Measurements from ENCODE around the gene PDSS2. TPM values are rescaled to one million over a fixed set of nuclear protein-coding genes. Genes with fewer than 3 reads are reported as not detected.

PDSS2 gene
- total RNA-seq, 4 donors from 2014 or later, result 6.5 to 12.2 (median 9.0) TPM

GRCh38 chr6:107440936-107441335 is 18.4 kb downstream of the PDSS2 start:
- H3K36me3 ChIP-seq, result no peaks in the 10 kb centered on the region
- TF ChIP-seq POLR2AphosphoS5 (IDR thresholded peaks at IDR 0.05) (no peak), POLR2A (IDR thresholded peaks at IDR 0.05) (no peak), EP300 (IDR thresholded peaks at IDR 0.05) (no peak)
- TF ChIP-seq, protein P1, sequence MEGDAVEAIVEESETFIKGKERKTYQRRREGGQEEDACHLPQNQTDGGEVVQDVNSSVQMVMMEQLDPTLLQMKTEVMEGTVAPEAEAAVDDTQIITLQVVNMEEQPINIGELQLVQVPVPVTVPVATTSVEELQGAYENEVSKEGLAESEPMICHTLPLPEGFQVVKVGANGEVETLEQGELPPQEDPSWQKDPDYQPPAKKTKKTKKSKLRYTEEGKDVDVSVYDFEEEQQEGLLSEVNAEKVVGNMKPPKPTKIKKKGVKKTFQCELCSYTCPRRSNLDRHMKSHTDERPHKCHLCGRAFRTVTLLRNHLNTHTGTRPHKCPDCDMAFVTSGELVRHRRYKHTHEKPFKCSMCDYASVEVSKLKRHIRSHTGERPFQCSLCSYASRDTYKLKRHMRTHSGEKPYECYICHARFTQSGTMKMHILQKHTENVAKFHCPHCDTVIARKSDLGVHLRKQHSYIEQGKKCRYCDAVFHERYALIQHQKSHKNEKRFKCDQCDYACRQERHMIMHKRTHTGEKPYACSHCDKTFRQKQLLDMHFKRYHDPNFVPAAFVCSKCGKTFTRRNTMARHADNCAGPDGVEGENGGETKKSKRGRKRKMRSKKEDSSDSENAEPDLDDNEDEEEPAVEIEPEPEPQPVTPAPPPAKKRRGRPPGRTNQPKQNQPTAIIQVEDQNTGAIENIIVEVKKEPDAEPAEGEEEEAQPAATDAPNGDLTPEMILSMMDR (IDR thresholded peaks at IDR 0.05), result no peak
- H3K4me1 ChIP-seq, result peaks cover 0 to 3% (median 0%) of the 10 kb centered on the region in 3 donors
- H3K9me3 ChIP-seq, result no peaks in the 10 kb centered on the region
- no peak overlapping the region for H3K27ac ChIP-seq
- H3K4me3 ChIP-seq, result no peak overlapping the region
- no peaks in the 10 kb centered on the region for H3K27me3 ChIP-seq
- no peak for ATAC-seq

DNA sequence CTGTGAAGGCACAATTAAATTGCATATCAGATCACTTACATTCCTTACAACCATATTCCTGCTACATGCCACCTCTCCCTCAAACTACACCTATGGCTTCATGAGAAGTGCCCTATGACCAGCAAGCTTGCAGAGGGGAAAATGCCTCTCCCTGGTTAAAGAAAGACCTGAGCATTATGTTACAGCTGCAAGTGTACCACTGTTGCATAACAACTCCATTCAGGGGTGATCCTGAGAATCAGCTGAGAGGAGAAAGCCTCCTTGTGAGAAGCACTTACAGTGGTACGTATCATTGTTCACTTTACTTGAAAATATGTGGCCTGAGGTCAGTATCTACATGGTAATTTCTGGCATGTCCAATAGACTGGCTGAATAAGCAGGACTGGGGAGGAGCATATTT is 20.0 kb downstream of the PDSS2 start:
- TF ChIP-seq EP300 (IDR thresholded peaks at IDR 0.05), result no peak
- TF ChIP-seq, protein P1 (IDR thresholded peaks at IDR 0.05), result no peak
- ATAC-seq, result no peak
- 0% methylated on average over 1 of the region's 1 CpG; no CpG with 5 or more reads in 1 of the 2 donors for WGBS, 2 donors (ENCODE audit: low coverage in 1 of 2)

DNA sequence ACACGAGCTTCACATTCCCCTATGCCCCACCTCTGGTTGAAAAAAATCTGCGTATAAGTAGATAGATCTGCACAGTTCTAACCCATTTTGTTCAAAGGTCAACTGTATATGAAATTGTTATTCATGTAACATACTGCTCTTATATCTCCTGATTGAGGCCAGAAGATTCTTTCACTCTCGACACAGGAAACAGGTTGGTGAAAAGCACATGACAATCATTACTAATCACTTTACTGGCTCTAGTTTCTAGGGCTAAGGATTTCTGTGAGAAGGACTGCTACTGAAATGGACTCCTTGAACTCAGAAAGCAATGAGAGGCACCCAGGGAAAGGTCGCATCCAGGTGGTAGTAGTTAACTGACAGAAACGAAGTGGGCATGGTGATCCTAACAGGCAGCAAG is 21.7 kb downstream of the PDSS2 start:
- Histone ChIP-seq H3K27ac (no peak overlapping the region), H3K36me3 (no peaks in the 10 kb centered on the region), H3K27me3 (no peaks in the 10 kb centered on the region), H3K4me1 (peaks cover 0 to 10% (median 0%) of the 10 kb centered on the region in 3 donors), H3K4me3 (no peak overlapping the region), H3K9me3 (no peaks in the 10 kb centered on the region)
- no peak for ATAC-seq
- WGBS, 2 donors (ENCODE audit: low coverage in 1 of 2), result 95 to 100% methylated on average over 4 of the region's 5 CpGs
- TF ChIP-seq POLR2AphosphoS5 (IDR thresholded peaks at IDR 0.05) (no peak), POLR2A (IDR thresholded peaks at IDR 0.05) (no peak), EP300 (IDR thresholded peaks at IDR 0.05) (no peak)
- TF ChIP-seq, protein P1 (IDR thresholded peaks at IDR 0.05), result no peak

More for the DNA sequence above, 20.0 kb downstream of the PDSS2 start:
- Histone ChIP-seq H3K4me3 (no peak overlapping the region), H3K27ac (no peak overlapping the region), H3K9me3 (no peaks in the 10 kb centered on the region), H3K4me1 (peaks cover 0 to 10% (median 0%) of the 10 kb centered on the region in 3 donors), H3K27me3 (no peaks in the 10 kb centered on the region), H3K36me3 (no peaks in the 10 kb centered on the region)

DNA sequence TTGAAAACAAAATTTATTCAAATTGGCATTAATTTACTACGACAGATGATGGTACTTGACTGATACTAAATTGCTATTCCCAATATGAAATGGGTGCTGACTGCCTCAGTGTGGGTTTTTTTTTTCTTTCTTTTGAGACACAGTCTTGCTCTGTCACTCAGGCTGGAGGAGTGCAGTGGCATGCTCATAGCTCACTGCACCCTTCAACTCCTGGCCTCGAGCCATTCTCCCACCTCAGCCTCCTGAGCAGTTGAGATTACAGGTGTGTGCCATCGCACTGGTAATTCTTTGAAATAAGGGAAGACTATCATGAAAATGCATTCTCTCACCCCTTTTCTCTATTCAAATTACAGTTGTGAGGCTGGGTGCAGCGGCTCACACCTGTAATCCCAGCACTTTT is 22.5 kb downstream of the PDSS2 start:
- ATAC-seq, result no peak
- 97 to 100% methylated on average over 2 to 3 of the region's 4 CpGs for WGBS, 2 donors (ENCODE audit: low coverage in 1 of 2)
- Histone ChIP-seq H3K4me3 (no peak overlapping the region), H3K27ac (no peak overlapping the region), H3K9me3 (no peaks in the 10 kb centered on the region), H3K27me3 (no peaks in the 10 kb centered on the region), H3K4me1 (peaks cover 0 to 10% (median 0%) of the 10 kb centered on the region in 3 donors), H3K36me3 (no peaks in the 10 kb centered on the region)
- TF ChIP-seq POLR2A (IDR thresholded peaks at IDR 0.05) (no peak), EP300 (IDR thresholded peaks at IDR 0.05) (no peak), POLR2AphosphoS5 (IDR thresholded peaks at IDR 0.05) (no peak)
- TF ChIP-seq, protein P1 (IDR thresholded peaks at IDR 0.05), result no peak

GRCh38 chr6:107435798-107436197 is 23.6 kb downstream of the PDSS2 start:
- Histone ChIP-seq H3K4me3 (no peak overlapping the region), H3K27me3 (no peaks in the 10 kb centered on the region), H3K4me1 (peaks cover 0 to 10% (median 0%) of the 10 kb centered on the region in 3 donors), H3K36me3 (no peaks in the 10 kb centered on the region), H3K9me3 (no peaks in the 10 kb centered on the region), H3K27ac (no peak overlapping the region)
- TF ChIP-seq POLR2AphosphoS5 (IDR thresholded peaks at IDR 0.05), result no peak
- TF ChIP-seq EP300 (IDR thresholded peaks at IDR 0.05), result no peak
- no peak for TF ChIP-seq POLR2A (IDR thresholded peaks at IDR 0.05)
- TF ChIP-seq, protein P1 (IDR thresholded peaks at IDR 0.05), result no peak
- ATAC-seq, result no peak
- 41 to 53% methylated on average over 3 of the region's 3 CpGs for WGBS, 2 donors (ENCODE audit: low coverage in 1 of 2)

Measured in gastroesophageal sphincter (tissue), 4 donors.